HepG2 (cell line): ENCODE measurements around the gene SV2A. TPM values are rescaled to one million over a fixed set of nuclear protein-coding genes. Genes with fewer than 3 reads are reported as not detected.
A peak's percentile ranks its signal among the peaks of the same experiment; 100 is the strongest.

Experiments used
- ATAC-seq: fragments of 200-7000 bp; cut with Tn5 transposase; 3 replicates; pipeline ENCODE4 v1.9.1; 2020; ENCODE audit warnings: mild to moderate bottlenecking, moderate library complexity
- BruUV-seq: library from RNA; stranded (reverse); fragments of 400-500 nt; replicated peaks from 2 replicates; lab custom pipeline; 2021; lab: Mats Ljungman, UMichigan
- CTCF ChIA-PET: fragments of 300-600 bp; formaldehyde crosslinking; extraction: SDS; loops from one replicate; lab custom pipeline; 2021; ENCODE audit warnings: low total read pairs, inconsistent platforms, low intra/inter-chr PET ratio; lab: Yijun Ruan, JAX
- POLR2A ChIA-PET: fragments of 350-600 bp; sonication (Branson Sonifier 250); formaldehyde crosslinking; loops from one replicate; lab custom pipeline; 2020; ENCODE audit warnings: antibody characterized with exemption, inconsistent platforms; lab: Yijun Ruan, JAX
- DNase-seq: peaks from one replicate; pipeline ENCODE4 v3.0.0-alpha.2; 2015; ENCODE audit warnings: low spot score
- FAIRE-seq: peaks from 3 replicates; lab custom pipeline; 2011; peaks lifted over from hg19 to GRCh38; lab: Jason Lieb, UNC
- H2AFZ ChIP-seq: one replicate; pipeline ENCODE4 v1.6.1; 2011; ENCODE audit warnings: low read length, inconsistent platforms
- H3K27ac ChIP-seq: fragments of 300-600 bp; 3 replicates; pipeline ENCODE4 v1.8.0; 2011; ENCODE audit warnings: mixed run types, mild to moderate bottlenecking, mixed read lengths, low read length, inconsistent platforms; ENCODE audit not compliant: insufficient read depth; ENCODE audit errors: extremely low read length
- H3K27me3 ChIP-seq, 2 experiments: fragments of 200-600 bp in 1 of 2; 2 replicates in 1 of 2; 3 replicates in 1 of 2; pipeline versions ENCODE4 v1.6.0 to v1.8.0; 2011; ENCODE audit warnings: low read length in 2 of 2, mild to moderate bottlenecking in 2 of 2, moderate library complexity in 2 of 2, inconsistent platforms in 1 of 2; ENCODE audit not compliant: insufficient read depth in 2 of 2, control insufficient read depth in 1 of 2
- H3K36me3 ChIP-seq, 2 experiments: fragments of 200-600 bp in 1 of 2; replicated peaks in 1 of 2; 2 replicates in 1 of 2; 3 replicates in 1 of 2; pipeline versions ENCODE4 v1.5.1 to v1.8.0; 2011; ENCODE audit warnings: low read length in 2 of 2, inconsistent platforms in 1 of 2; ENCODE audit not compliant: insufficient read depth in 2 of 2, control insufficient read depth in 1 of 2
- H3K4me1 ChIP-seq: 2 replicates; pipeline ENCODE4 v1.5.1; 2012; ENCODE audit warnings: low read length, inconsistent platforms; ENCODE audit not compliant: insufficient read depth
- H3K4me2 ChIP-seq: 2 replicates; pipeline ENCODE4 v1.6.0; 2011; ENCODE audit warnings: low read depth, low read length, inconsistent platforms
- H3K4me3 ChIP-seq, 3 experiments: fragments of 200-600 bp in 1 of 3; sonication (generic), shearing (Covaris generic) in 1 of 3; replicated peaks in 1 of 3; 2 replicates each; pipeline ENCODE4 v1.5.1; 2011 to 2016; ENCODE audit warnings: low read length in 3 of 3, inconsistent platforms in 2 of 3, low read depth in 2 of 3, mild to moderate bottlenecking in 2 of 3, control low read depth in 1 of 3, mixed read lengths in 1 of 3; ENCODE audit not compliant: insufficient read depth in 1 of 3
- H3K79me2 ChIP-seq: one replicate; pipeline ENCODE4 v1.6.1; 2011; ENCODE audit warnings: low read length, inconsistent platforms; ENCODE audit not compliant: insufficient read depth
- H3K9ac ChIP-seq: 2 replicates; pipeline ENCODE4 v1.6.0; 2011; ENCODE audit warnings: mild to moderate bottlenecking, low read depth, low read length, inconsistent platforms; ENCODE audit not compliant: insufficient read depth
- H3K9me3 ChIP-seq: 2 replicates; pipeline ENCODE4 v1.5.1; 2012; ENCODE audit warnings: mild to moderate bottlenecking, low read length
- H4K20me1 ChIP-seq: 2 replicates; pipeline ENCODE4 v1.6.0; 2011; ENCODE audit warnings: inconsistent platforms, mild to moderate bottlenecking, low read length, moderate library complexity; ENCODE audit not compliant: insufficient read depth
- CENPX ChIP-seq: sonication (generic); formaldehyde crosslinking; IDR thresholded peaks from 2 replicates; pipeline ENCODE4 v1.9.0; 2021; ENCODE audit warnings: mild to moderate bottlenecking, missing genetic modification reagents, moderate library complexity
- ETV6 ChIP-seq: sonication (generic); formaldehyde crosslinking; conservative IDR thresholded peaks from 2 replicates; pipeline ENCODE4 v1.4.0; 2020; ENCODE audit warnings: missing genetic modification reagents
- HNRNPK ChIP-seq: fragments of 200-400 bp; formaldehyde crosslinking; IDR thresholded peaks from 2 replicates; pipeline ENCODE4 v1.6.1; 2018; ENCODE audit warnings: low read length, low read depth, moderate library complexity, mild to moderate bottlenecking; ENCODE audit not compliant: poor library complexity, severe bottlenecking
- ZNF180 ChIP-seq: sonication (generic); formaldehyde crosslinking; IDR thresholded peaks from 2 replicates; pipeline ENCODE4 v1.4.0; 2020; ENCODE audit warnings: low read depth, missing genetic modification reagents, borderline replicate concordance
- ZNF24 ChIP-seq: fragments of 450-650 bp; IDR thresholded peaks from 2 replicates; pipeline ENCODE4 v1.6.1; 2017; ENCODE audit warnings: antibody characterized with exemption, mild to moderate bottlenecking
- ZNF335 ChIP-seq: sonication (generic); formaldehyde crosslinking; IDR thresholded peaks from 2 replicates; pipeline ENCODE4 v1.4.0; 2020; ENCODE audit warnings: missing genetic modification reagents
- ZNF569 ChIP-seq: sonication (generic); formaldehyde crosslinking; IDR thresholded peaks from 2 replicates; pipeline ENCODE4 v1.5.0; 2020; ENCODE audit warnings: mild to moderate bottlenecking, missing genetic modification reagents, moderate library complexity, borderline replicate concordance
- ZNF629 ChIP-seq: sonication (generic); formaldehyde crosslinking; conservative IDR thresholded peaks from 2 replicates; pipeline ENCODE4 v1.5.0; 2020; ENCODE audit warnings: missing genetic modification reagents
- ZNF672 ChIP-seq: sonication (generic); formaldehyde crosslinking; IDR thresholded peaks from 2 replicates; pipeline ENCODE4 v1.8.1; 2022; ENCODE audit warnings: missing genetic modification reagents
- WGBS: methylation state at CpG from one replicate; pipeline ENCODE4 v1.1.6; 2017; ENCODE audit warnings: low lambda C conversion rate; 5-methylcytosine and 5-hydroxymethylcytosine counted together
- in situ Hi-C: cut with HindIII; loops from 2 replicates; pipeline ENCODE4 v1.10.0; 2017; ENCODE audit warnings: low pct_unique_long_range_greater_than_20kb; ENCODE audit not compliant: extremely low pct_ligation_motif_present
- intact Hi-C: fragments of 100-400 bp; cut with micrococcal nuclease; formaldehyde crosslinking; loops from one replicate; pipeline ENCODE4 v1.10.0; 2022; ENCODE audit not compliant: unreplicated experiment
- polyA plus RNA-seq, 8 experiments: library from polyadenylated mRNA; depleted of rRNA in 3 of 8; stranded (reverse) in 7 of 8; unstranded in 1 of 8; fragments of >200 nt; fragmentation: Illumina TruSeq in 4 of 8; extraction: Trizol in 4 of 8; gene quantifications; 2 replicates each; pipeline versions ENCODE4 v1.2.1 to v1.2.3, GENCODE V29; 2011 to 2016; ENCODE audit warnings: low read depth in 4 of 8, missing spikeins in 1 of 8, mixed read lengths in 1 of 8; ENCODE audit not compliant: insufficient read depth in 1 of 8
- total RNA-seq, 5 experiments: library from RNA; depleted of rRNA; stranded (reverse); fragments of >200 nt; fragmentation: Illumina TruSeq; extraction: Trizol; gene quantifications; 2 replicates each; pipeline ENCODE4 v1.2.3, GENCODE V29; 2016; ENCODE audit warnings: low read depth in 1 of 5
- TF ChIP-seq, protein P1 (sequence below): sonication (generic); formaldehyde crosslinking; IDR thresholded peaks from 2 replicates; pipeline ENCODE4 v1.5.1; 2020; ENCODE audit warnings: missing genetic modification reagents, mild to moderate bottlenecking, borderline replicate concordance
- TF ChIP-seq, protein P2 (sequence below): IDR thresholded peaks from 2 replicates; pipeline ENCODE4 v1.6.1; 2016; ENCODE audit warnings: missing genetic modification reagents, missing compliant biosample characterization
- TF ChIP-seq, protein P3 (sequence below): sonication (generic); formaldehyde crosslinking; IDR thresholded peaks from 2 replicates; pipeline ENCODE4 v1.5.0; 2020; ENCODE audit warnings: mild to moderate bottlenecking, low read depth, missing genetic modification reagents, borderline replicate concordance

Gene SV2A
- total and polyA plus RNA-seq, 2 of the 13 experiments (the other 11 are each of a cell fraction or from before 2014, with no cell fraction given) = 0.84 to 1.9 TPM

DNA sequence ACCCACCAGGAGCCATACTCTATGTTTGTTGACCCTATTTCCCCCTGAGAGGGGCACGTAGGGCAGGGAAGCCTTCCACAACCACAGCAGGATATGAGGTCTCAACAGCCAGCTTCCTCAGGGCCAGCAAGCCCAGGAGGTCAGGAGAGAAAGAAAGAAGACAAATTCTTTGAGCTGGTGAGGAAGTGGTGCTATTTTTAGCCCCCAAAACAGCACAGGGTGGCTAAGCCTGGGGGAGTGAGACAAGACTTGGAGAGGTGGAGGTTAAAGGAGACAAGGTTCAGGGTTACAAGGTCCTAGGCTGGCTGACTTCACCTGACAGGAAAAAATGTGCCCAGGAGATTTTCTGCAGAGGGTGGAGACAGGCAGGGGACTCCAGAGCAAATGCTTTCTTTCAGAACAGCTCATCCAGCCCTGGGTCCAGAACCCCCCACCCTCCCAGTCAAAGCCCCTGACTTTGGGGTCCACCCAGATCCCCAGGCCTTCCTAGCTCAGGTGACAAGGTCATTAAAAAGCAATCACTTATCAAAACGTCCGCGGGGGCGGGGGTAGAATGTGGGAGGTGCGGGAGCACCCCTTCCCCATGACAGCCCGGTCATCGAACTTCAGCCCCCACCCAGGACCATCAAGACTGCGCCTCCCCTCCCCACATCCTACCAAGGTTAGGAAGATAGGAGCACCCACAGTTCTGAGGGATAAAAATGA lies 1.3 kb downstream of the SV2A start:
- POLR2A ChIA-PET = interaction anchor here (1.5 kb wide), 1 partner anchor 30 kb away, joined by 7 read pairs; a partner anchor contains a TSS
- 56% methylated on average over 9 of the region's 9 CpGs for WGBS
- intact Hi-C loops = no loop called here

DNA sequence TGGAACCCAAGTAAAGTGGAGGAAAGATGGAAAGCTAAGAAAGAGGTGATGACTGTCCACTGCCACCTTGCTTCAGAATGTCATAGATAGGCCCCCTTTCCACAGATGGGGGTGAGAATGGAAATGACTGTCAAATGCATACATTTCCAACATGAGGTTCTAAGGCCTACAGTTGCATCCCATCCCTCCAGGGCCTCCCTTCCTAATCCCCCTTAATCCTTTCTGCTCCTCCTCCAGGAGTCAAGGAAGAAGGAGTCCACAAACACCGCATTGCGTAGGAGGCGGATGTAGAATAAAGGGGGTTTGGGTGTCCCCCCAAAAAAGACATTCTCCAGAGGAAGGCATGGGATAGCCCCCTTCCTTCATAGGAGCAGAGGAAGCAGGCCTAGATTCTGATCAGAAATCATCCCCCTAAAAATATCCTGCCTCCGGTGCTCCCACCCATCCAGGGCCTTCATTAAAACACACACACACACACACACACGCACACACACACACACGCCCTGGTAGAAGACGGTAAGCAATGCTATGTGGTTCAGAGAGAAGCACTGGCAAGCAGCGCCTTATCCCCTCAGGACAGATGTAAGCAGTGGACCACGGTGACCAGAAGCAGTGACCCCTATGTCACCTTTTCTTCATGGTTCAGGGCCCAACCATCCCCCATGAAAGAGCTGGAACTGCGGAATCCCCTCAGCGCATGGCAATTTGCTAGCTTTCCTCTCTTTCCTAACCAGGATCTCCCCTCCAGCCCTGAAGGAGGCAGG lies 2.0 kb downstream of the SV2A start:
- no peak for DNase-seq
- Histone ChIP-seq H3K27me3 (0 out of 5 replicates have a peak, but pooled peaks cover 0 to 3% of the 10 kb centered on the region in 2 experiments), H3K9me3 (no peaks in the 10 kb centered on the region), H3K9ac (no peak overlapping the region), H3K4me3 (no peak overlapping the region), H3K27ac (no peak overlapping the region), H3K4me2 (no peak overlapping the region), H2AFZ (no peak overlapping the region), H4K20me1 (no peaks in the 10 kb centered on the region), H3K79me2 (no peaks in the 10 kb centered on the region), H3K36me3 (no peaks in the 10 kb centered on the region), H3K4me1 (peaks cover 28% of the 10 kb centered on the region)
- 80% methylated on average over 11 of the region's 11 CpGs for WGBS
- ATAC-seq = no peak
- CTCF ChIA-PET = no interaction called here
- intact Hi-C loops = no loop called here
- FAIRE-seq = no peak
- no TSS peak for BruUV-seq
- in situ Hi-C loops = no loop called here
- POLR2A ChIA-PET = interaction anchor here (1.5 kb wide), 1 partner anchor 29 kb away, joined by 7 read pairs; a partner anchor contains a TSS
- TF ChIP-seq, protein P1, sequence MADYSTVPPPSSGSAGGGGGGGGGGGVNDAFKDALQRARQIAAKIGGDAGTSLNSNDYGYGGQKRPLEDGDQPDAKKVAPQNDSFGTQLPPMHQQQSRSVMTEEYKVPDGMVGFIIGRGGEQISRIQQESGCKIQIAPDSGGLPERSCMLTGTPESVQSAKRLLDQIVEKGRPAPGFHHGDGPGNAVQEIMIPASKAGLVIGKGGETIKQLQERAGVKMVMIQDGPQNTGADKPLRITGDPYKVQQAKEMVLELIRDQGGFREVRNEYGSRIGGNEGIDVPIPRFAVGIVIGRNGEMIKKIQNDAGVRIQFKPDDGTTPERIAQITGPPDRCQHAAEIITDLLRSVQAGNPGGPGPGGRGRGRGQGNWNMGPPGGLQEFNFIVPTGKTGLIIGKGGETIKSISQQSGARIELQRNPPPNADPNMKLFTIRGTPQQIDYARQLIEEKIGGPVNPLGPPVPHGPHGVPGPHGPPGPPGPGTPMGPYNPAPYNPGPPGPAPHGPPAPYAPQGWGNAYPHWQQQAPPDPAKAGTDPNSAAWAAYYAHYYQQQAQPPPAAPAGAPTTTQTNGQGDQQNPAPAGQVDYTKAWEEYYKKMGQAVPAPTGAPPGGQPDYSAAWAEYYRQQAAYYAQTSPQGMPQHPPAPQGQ (CRISPR knock-in tag) = no peak
- TF ChIP-seq CENPX (no peak), ZNF24 (no peak), ZNF569 (CRISPR knock-in tag) (no peak), ZNF180 (CRISPR knock-in tag) (no peak), ETV6 (CRISPR knock-in tag) (no peak), ZNF629 (CRISPR knock-in tag) (no peak)
- TF ChIP-seq, protein P2, sequence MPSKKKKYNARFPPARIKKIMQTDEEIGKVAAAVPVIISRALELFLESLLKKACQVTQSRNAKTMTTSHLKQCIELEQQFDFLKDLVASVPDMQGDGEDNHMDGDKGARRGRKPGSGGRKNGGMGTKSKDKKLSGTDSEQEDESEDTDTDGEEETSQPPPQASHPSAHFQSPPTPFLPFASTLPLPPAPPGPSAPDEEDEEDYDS (CRISPR knock-in tag) = no peak

More for the DNA sequence above, 1.3 kb downstream of the SV2A start:
- in situ Hi-C loops = no loop called here
- H3K4me2 ChIP-seq = peak overlapping the region; percentile 86; the same call in 1 of the 2 replicates
- ATAC-seq (no peak), FAIRE-seq (no peak), DNase-seq (no peak)
- H3K36me3 ChIP-seq = no peaks in the 10 kb centered on the region
- H4K20me1 ChIP-seq = no peaks in the 10 kb centered on the region
- CTCF ChIA-PET = no interaction called here
- no TSS peak for BruUV-seq
- H3K79me2 ChIP-seq = no peaks in the 10 kb centered on the region
- no peak overlapping the region for H3K27ac ChIP-seq
- H2AFZ ChIP-seq = no peak overlapping the region
- H3K9ac ChIP-seq = no peak overlapping the region
- peak overlapping the region in 1 of 3 experiments; percentile 28; a peak in 1 of 6 replicates for H3K4me3 ChIP-seq
- H3K9me3 ChIP-seq = no peaks in the 10 kb centered on the region
- H3K4me1 ChIP-seq = peaks cover 28% of the 10 kb centered on the region
- 0 out of 5 replicates have a peak, but pooled peaks cover 0 to 3% of the 10 kb centered on the region in 2 experiments for H3K27me3 ChIP-seq
- TF ChIP-seq HNRNPK = no peak
- no peak for TF ChIP-seq ZNF672 (CRISPR knock-in tag)
- TF ChIP-seq ZNF335 = no peak
- TF ChIP-seq, protein P3, sequence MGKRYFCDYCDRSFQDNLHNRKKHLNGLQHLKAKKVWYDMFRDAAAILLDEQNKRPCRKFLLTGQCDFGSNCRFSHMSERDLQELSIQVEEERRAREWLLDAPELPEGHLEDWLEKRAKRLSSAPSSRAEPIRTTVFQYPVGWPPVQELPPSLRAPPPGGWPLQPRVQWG = no peak
